Activated CD4-positive, CD25-positive, alpha-beta regulatory T cell treated with anti-CD3 and anti-CD28 coated beads, Interleukin-2, amount 50 U/mL, for 24 hours (primary cell): Measurements from ENCODE around the gene AKAP6.

Experiments used
- ATAC-seq, 2 donors: fragments of 150-1000 bp; cut with Tn5 transposase; one replicate each; pipeline ENCODE4 v1.10.0; 2021; ENCODE audit warnings: mild to moderate bottlenecking in 1 of 2, moderate library complexity in 1 of 2

AKAP6 gene

GRCh38 chr14:32407130-32407529 lies 78.0 kb downstream of the AKAP6 start:
- no peak for ATAC-seq

GRCh38 chr14:32408018-32408417 lies 78.9 kb downstream of the AKAP6 start:
- ATAC-seq, result no peak

GRCh38 chr14:32412103-32412502 lies 83.0 kb downstream of the AKAP6 start:
- no peak for ATAC-seq

DNA sequence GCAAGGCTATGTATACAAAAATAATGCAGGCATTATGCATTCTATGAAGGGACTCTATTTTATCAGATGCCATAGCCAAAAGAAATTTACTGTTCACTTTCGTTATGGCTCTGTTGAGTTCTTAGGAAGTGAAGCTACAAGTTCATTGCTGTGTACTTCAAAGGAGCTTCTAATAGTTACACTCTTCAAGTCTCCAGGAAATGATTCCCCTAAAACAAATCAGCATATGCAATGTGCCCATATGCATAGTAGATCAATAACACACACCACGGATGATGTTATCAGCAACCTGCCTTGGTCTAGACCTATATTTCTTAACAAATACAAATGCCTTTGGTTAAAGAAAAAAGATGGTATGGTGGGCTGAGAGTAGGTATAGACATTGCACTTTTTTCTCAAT lies 83.4 kb downstream of the AKAP6 start:
- no peak for ATAC-seq

DNA sequence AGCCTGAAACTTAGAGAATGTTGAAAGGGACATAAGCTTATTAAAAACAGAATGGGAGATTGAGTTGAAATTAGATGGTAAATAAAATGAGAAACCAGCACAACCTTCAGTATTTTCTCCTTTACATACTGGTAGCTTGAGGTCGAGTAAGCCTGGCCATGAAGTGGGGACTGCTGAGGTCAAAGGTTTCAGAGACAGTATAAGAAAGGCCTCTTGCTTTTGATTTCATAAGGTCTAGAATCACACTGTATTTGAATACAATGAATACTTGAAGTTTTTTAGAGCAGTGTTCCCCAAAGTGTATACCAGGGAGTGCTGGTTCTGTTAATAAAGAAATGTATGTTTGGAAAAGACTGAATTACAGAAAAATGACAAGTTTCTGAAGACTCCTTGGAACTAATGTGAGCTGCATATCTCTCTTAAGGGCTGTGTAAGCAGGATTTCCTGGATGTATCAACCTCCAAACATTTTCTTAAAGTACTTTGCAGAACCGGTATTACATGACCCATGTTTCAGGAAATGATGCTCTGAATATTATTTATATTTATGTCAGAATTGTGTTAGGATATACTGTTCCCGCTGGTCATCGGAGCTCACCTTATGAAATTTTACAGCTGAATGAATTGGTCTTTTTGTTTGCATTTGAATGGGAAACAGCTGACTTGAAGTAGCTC lies 85.0 kb downstream of the AKAP6 start:
- no peak for ATAC-seq

GRCh38 chr14:32414808-32415255 lies 85.7 kb downstream of the AKAP6 start:
- ATAC-seq, result no peak

- no peak for ATAC-seq
Observed at GRCh38 chr14:32417956-32418552, 89.0 kb downstream of the AKAP6 start.

GRCh38 chr14:32419429-32419828 lies 90.3 kb downstream of the AKAP6 start:
- no peak for ATAC-seq

DNA sequence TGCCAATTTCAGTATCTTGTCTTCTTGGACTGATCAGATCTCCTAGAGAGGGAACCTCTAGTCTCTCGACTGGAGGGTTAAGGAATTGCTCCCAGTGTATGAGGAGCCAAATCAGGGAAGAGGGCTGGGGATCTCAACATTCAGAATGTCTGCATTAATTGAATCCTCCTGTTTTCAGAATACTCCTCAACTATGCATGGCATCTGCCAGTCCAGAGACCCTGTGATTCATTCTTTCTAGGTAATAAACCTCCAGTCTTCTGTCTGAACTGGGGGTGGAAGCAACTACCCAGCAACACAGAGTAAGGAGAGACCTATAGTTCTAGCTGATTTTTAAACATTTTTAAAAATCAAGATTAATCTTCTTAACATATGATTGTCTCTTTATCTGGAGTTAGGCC lies 92.7 kb downstream of the AKAP6 start:
- ATAC-seq, result no peak

DNA sequence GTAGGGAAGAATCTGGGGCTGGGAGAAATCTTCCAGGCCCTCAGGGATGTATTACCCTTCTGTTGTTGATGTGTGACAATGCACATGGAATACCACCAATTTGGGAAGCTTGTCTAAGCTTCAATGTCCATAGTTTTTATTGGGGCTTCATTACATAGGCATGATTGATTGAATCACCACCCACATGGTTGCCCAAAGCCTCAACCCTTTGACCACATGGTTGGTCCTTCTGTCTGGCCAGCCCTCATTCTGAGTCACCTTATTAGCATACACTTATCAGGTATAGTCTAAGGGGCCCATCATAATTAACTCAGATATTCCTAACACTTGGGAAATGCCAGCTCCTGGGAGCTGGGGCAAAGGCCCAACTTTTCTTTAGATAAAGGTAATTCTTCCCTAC lies 93.3 kb downstream of the AKAP6 start:
- ATAC-seq, result no peak

GRCh38 chr14:32426028-32426427 lies 96.9 kb downstream of the AKAP6 start:
- no peak for ATAC-seq

GRCh38 chr14:32426586-32427388 lies 97.7 kb downstream of the AKAP6 start:
- ATAC-seq, result no peak

GRCh38 chr14:32427726-32428528 lies 98.8 kb downstream of the AKAP6 start:
- ATAC-seq, result no peak

- ATAC-seq, result no peak
Observed at GRCh38 chr14:32428875-32429274, 99.8 kb downstream of the AKAP6 start.

DNA sequence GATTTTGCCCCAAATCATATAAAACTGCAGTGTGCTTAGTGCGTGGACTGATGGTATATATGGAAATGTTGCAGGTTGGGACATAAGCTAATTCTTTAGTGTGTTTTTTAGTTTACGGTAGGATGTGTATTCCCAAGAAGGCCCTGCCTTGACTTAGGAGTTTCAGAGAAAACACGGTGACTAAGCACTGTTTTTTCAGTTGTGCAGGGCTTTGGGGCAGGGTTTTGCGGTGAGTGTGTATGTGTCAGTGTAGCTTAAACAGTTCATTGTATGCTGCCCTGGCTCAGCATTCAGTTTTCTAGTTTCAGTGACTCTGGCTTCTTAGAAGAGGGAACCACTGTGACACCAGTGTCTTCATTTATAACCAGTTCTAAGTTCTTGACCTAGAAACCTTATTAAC lies 101.2 kb downstream of the AKAP6 start:
- ATAC-seq, result no peak

DNA sequence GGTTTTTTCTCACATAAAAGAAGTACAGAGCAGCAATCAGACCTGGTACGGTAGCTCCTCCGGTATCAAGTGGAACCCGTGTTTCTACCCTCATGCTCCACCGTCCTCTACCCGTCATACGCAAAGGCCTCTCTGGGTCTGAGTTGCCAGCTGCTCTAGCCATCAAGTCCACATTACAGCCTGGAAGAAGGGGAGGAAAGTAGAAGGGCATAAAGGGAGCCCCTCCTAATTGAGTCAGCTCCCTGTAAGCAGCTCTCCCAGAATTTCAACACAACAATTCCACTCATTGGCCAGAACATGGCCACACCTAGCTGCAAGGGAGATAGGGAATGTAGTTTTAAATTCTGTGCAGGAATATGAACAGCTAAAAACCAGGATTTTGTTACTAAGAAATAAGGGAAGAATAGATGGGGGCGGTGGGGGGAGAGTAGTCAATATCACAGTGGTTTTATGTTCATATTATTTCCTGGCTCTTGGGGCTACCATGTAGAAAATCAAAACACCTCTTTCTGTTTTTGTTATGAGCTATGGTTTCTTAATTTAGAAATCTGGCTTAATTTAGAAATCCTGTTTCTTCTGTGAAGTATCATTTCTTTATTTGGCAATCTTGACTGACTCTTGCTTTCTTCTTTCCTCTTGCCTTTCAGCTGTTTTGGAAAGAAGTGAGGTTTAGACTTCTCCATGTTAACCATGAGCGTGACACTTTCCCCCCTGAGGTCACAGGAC lies 103.9 kb downstream of the AKAP6 start:
- no peak for ATAC-seq

DNA sequence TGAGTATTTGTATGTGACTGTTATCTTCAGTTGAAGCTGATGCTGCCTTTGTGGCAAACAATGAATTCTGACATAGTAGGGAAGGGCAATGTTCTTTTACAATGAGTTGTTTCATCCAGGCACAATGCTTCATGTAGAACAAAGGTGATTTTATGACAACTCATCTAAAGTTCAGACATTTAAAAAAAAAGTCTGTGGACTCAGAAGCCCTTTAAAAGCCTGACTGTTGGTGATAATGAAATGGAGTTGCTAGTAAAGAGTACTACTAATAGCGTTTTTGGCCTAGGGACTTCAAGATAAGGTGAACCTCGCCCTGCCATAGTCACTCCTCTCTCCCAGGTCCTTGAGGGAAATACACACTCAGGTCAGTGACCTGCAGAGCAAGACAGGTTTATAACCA lies 105.1 kb downstream of the AKAP6 start:
- no peak for ATAC-seq

GRCh38 chr14:32434880-32435279 lies 105.8 kb downstream of the AKAP6 start:
- ATAC-seq, result no peak

DNA sequence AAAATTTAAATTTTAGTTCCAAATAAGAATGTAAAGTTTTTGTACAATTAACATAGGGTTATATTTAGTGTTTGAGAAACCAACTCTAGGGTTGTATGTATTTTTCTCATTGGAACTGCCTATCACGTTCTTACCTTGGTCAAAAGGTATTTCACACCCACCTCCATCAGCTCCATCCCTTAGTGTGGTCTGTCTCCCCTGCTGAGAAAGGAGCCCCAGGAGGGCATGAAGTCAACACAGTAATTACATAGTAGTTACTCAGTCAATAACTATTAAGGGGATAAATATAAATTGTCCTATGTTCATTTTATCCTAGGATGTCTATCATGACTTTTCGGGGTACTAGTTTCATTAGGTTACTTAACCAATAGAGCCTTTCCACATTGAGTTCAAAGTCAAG lies 106.3 kb downstream of the AKAP6 start:
- no peak for ATAC-seq

GRCh38 chr14:32436993-32437392 lies 107.9 kb downstream of the AKAP6 start:
- no peak for ATAC-seq

DNA sequence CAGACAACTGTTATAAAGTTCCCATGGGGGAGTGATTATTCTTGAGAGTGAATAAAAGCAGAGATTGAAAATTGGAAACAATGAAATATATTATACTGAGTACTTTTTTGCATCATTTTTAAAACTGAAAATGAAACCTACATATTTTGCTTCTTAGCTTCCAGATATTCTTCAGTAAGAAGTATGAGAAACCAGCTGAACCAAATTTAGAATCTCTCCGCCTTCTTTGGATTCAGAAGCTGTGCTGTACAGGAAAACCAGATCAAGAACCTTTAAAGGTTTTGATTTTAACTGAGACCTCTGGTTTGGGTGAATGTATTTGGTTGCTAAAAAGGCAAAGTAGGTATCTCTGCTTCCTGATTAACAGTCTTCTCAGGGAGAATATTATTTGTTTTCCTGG lies 109.4 kb downstream of the AKAP6 start:
- ATAC-seq, result no peak

DNA sequence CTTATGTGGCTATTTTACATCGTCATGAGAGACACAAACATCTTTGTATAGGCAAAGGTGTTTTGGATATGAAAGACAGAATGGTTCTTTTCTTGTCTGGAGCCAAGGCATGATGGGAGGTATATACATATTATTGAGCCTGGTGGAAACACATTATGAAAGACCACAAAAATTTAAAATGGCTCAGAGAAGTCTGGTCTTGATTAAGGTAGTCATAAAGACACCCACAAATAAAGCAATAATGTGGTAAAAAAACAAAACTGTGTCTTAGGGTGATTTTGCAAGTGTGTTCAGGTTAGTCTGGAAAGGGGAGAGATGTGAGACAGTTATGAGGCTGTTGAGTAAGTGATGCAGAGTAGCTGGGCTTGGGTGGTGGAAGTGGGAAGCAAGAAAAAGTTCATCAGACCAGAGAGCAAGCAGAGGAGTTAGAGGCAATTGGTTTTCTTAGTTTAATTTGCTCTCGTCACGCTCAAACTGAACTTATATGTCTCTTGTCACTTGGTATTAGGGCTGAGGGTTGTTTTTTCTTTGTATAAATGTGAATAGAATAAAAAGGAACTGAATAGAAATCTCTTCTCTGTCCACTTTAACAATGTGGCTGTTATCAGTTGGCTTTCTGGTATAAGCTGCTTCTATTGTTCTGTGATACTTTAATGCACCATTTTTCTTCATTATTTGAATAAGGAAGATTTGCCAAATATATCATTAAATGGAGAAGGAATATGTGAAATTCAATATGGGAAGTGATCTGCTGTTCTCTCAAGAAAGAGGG lies 115.0 kb downstream of the AKAP6 start:
- ATAC-seq, result no peak
